ENCODE results near the gene CHAF1B.

DNA sequence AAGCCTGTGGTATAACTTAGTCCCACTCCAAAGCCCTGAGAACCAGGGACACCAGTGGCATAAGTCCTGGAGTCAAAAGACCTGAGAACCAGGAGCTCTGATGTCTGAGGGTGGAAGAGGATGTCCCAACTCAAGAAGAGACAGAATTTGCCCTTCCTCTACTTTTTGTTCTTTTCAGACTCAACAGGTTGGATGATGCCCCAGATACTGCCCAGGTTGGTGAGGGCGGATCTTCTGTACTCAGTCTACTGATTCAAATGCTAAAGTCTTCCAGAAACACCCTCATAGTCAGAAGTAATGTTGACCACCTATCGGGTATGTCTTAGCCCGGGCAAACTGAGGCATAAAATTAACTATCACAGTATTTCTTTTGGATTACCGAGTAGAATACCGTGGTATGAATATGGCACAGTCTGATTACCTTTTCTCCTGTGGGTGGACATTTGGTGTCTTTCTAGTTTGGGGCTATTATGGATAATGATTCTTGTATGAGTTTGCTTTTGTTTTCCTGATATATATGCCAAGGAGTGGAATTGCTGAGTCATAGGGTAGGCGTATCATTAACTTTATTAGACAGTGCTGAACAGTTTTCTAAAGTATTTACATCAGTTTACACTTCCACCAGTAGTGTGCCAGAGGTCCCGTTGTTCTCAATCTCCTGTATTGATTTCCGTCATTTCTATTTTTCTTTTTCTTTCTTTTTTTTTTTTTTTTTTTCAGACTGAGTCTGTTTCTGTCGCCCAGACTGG is 3.2 kb upstream of the CHAF1B start:
- no peak for TF ChIP-seq TBP (IDR thresholded peaks at IDR 0.05; ENCODE audit: low read depth, low read length)
- TF ChIP-seq EZH2 (IDR thresholded peaks at IDR 0.05; ENCODE audit: low read depth, low read length, severe bottlenecking) = no peak
- TF ChIP-seq, protein P1, sequence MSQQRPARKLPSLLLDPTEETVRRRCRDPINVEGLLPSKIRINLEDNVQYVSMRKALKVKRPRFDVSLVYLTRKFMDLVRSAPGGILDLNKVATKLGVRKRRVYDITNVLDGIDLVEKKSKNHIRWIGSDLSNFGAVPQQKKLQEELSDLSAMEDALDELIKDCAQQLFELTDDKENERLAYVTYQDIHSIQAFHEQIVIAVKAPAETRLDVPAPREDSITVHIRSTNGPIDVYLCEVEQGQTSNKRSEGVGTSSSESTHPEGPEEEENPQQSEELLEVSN (IDR thresholded peaks at IDR 0.05) = no peak
- TF ChIP-seq YY1 (IDR thresholded peaks at IDR 0.05; ENCODE audit: low read depth, low read length) = no peak
- TF ChIP-seq, protein P2, sequence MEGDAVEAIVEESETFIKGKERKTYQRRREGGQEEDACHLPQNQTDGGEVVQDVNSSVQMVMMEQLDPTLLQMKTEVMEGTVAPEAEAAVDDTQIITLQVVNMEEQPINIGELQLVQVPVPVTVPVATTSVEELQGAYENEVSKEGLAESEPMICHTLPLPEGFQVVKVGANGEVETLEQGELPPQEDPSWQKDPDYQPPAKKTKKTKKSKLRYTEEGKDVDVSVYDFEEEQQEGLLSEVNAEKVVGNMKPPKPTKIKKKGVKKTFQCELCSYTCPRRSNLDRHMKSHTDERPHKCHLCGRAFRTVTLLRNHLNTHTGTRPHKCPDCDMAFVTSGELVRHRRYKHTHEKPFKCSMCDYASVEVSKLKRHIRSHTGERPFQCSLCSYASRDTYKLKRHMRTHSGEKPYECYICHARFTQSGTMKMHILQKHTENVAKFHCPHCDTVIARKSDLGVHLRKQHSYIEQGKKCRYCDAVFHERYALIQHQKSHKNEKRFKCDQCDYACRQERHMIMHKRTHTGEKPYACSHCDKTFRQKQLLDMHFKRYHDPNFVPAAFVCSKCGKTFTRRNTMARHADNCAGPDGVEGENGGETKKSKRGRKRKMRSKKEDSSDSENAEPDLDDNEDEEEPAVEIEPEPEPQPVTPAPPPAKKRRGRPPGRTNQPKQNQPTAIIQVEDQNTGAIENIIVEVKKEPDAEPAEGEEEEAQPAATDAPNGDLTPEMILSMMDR (IDR thresholded peaks at IDR 0.05; ENCODE audit: control extremely low read depth in 1 of 3, insufficient read depth in 1 of 3, low read depth in 1 of 3, low read length in 3 of 3) = no peak
- TF ChIP-seq EGR1 (IDR thresholded peaks at IDR 0.05; ENCODE audit: borderline replicate concordance, low read depth, low read length) = no peak
- no peak for TF ChIP-seq POLR2AphosphoS5 (IDR thresholded peaks at IDR 0.05; ENCODE audit: low read depth, low read length)
- no peak for TF ChIP-seq HDAC6 (IDR thresholded peaks at IDR 0.05; ENCODE audit: low read depth, low read length)
- no peak for TF ChIP-seq POLR2A (IDR thresholded peaks at IDR 0.05; ENCODE audit: control extremely low read depth in 1 of 2, low read depth in 2 of 2, low read length in 2 of 2)
- no peak for TF ChIP-seq CHD2 (IDR thresholded peaks at IDR 0.05; ENCODE audit: low read length)
- TF ChIP-seq ZNF274 (IDR thresholded peaks at IDR 0.05; ENCODE audit: borderline replicate concordance, extremely low read depth, low read length) = no peak
- no peak for TF ChIP-seq KDM5A (IDR thresholded peaks at IDR 0.05; ENCODE audit: low read length)

Measured in H1 (cell line).